ENCODE measurements around the gene ZNF98.

The ZNF98 gene

DNA sequence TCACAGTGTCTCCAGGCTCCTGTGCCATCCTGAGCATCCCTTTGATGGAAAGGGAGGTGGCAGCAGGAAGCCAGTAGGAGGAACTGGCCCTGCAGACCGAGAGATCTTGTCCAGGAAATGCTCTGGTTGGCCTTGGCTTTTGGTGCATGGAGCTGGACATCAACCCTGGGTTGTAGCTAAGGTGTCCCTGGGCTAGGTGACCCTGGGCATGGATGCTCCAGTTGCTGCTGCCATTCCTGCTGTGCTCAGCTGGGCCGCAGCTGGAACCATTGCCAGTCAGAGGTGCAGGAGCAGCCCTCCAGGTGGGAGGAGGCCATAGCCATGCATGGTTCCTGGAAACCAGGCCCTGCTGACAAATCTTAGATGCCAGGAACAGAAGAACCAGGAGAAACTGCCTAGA is 67.5 kb downstream of the ZNF98 start:
- ChIA-PET CTCF (no interaction called here), POLR2A (no interaction called here)
- Histone ChIP-seq H3K4me3 (ENCODE audit: low read depth, low read length) (no peak overlapping the region), H3K27ac (ENCODE audit: extremely low read depth, low read depth, low read length) (no peak overlapping the region), H3K4me1 (ENCODE audit: control insufficient read depth, insufficient read depth, low read length) (no peaks in the 10 kb centered on the region), H3K9me3 (ENCODE audit: control insufficient read depth, insufficient read depth, low read depth, low read length) (no peaks in the 10 kb centered on the region), H3K36me3 (ENCODE audit: control insufficient read depth in 2 of 2, insufficient read depth in 1 of 2, low read length in 2 of 2) (no peaks in the 10 kb centered on the region)
- TF ChIP-seq ZNF335 (tag by site-specific recombination; conservative IDR thresholded peaks at IDR 0.05) (no peak), BCL11A (tag by site-specific recombination; IDR thresholded peaks at IDR 0.05; ENCODE audit: low read depth) (no peak), ZNF549 (tag by site-specific recombination; IDR thresholded peaks at IDR 0.05) (no peak), PRDM1 (tag by site-specific recombination; IDR thresholded peaks at IDR 0.05) (no peak), ZNF416 (tag by site-specific recombination; IDR thresholded peaks at IDR 0.05) (no peak), ZNF530 (tag by site-specific recombination; IDR thresholded peaks at IDR 0.05; ENCODE audit: low read depth) (no peak), ZNF302 (tag by site-specific recombination; IDR thresholded peaks at IDR 0.05; ENCODE audit: low read depth) (no peak), ZSCAN23 (tag by site-specific recombination; IDR thresholded peaks at IDR 0.05) (no peak), ZBTB26 (tag by site-specific recombination; optimal IDR thresholded peaks at IDR 0.05) (no peak), ZNF16 (tag by site-specific recombination; IDR thresholded peaks at IDR 0.05; ENCODE audit: low read depth) (no peak), ZNF521 (tag by site-specific recombination; IDR thresholded peaks at IDR 0.05) (no peak), ZNF221 (tag by site-specific recombination; IDR thresholded peaks at IDR 0.05; ENCODE audit: borderline replicate concordance) (no peak), REST (tag by site-specific recombination; IDR thresholded peaks at IDR 0.05) (no peak), ZNF223 (tag by site-specific recombination; IDR thresholded peaks at IDR 0.05) (no peak), OSR2 (tag by site-specific recombination; IDR thresholded peaks at IDR 0.05) (no peak), ZFP69B (tag by site-specific recombination; IDR thresholded peaks at IDR 0.05) (no peak), YY2 (tag by site-specific recombination; IDR thresholded peaks at IDR 0.05) (no peak)
- TF ChIP-seq, protein P1, sequence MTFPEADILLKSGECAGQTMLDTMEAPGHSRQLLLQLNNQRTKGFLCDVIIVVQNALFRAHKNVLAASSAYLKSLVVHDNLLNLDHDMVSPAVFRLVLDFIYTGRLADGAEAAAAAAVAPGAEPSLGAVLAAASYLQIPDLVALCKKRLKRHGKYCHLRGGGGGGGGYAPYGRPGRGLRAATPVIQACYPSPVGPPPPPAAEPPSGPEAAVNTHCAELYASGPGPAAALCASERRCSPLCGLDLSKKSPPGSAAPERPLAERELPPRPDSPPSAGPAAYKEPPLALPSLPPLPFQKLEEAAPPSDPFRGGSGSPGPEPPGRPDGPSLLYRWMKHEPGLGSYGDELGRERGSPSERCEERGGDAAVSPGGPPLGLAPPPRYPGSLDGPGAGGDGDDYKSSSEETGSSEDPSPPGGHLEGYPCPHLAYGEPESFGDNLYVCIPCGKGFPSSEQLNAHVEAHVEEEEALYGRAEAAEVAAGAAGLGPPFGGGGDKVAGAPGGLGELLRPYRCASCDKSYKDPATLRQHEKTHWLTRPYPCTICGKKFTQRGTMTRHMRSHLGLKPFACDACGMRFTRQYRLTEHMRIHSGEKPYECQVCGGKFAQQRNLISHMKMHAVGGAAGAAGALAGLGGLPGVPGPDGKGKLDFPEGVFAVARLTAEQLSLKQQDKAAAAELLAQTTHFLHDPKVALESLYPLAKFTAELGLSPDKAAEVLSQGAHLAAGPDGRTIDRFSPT (tag by site-specific recombination; IDR thresholded peaks at IDR 0.05): no peak

Data from HEK293 (cell line).